HuH-7 (cell line): ENCODE data around the gene PGLYRP3.
"Not testable (repeated sequence)": the region's sequence is repeated elsewhere in the genome, so short reads cannot be mapped to it uniquely, and the experiment has no call there.

Experiments used
- DNase-seq: peaks from one replicate; pipeline ENCODE4 v3.0.0; 2011; ENCODE audit warnings: low spot score

The PGLYRP3 gene

GRCh38 chr1:153348511-153349362 is 36.0 kb upstream of the PGLYRP3 start, which contains the start of gene PGLYRP4:
Gene PGLYRP4 (minus strand): TSS chr1:153348841. CDS start chr1:153347932, 909 bp downstream.
- no peak for DNase-seq

- no peak for DNase-seq
Observed at GRCh38 chr1:153347856-153348255, 35.1 kb upstream of the PGLYRP3 start.

- not testable (repeated sequence) for DNase-seq
Observed at GRCh38 chr1:153347049-153347448, 34.3 kb upstream of the PGLYRP3 start.

- DNase-seq = no peak
Observed at GRCh38 chr1:153346077-153346723, 33.4 kb upstream of the PGLYRP3 start.

GRCh38 chr1:153345187-153346076 is 32.7 kb upstream of the PGLYRP3 start:
- DNase-seq = no peak

GRCh38 chr1:153344718-153345025 is 31.9 kb upstream of the PGLYRP3 start:
- DNase-seq = no peak

- DNase-seq = no peak
Observed at GRCh38 chr1:153343811-153344717, 31.3 kb upstream of the PGLYRP3 start.

GRCh38 chr1:153343040-153343681 is 30.4 kb upstream of the PGLYRP3 start:
- DNase-seq = no peak

GRCh38 chr1:153342178-153342577 is 29.4 kb upstream of the PGLYRP3 start:
- DNase-seq = no peak

GRCh38 chr1:153341431-153341934 is 28.7 kb upstream of the PGLYRP3 start:
- no peak for DNase-seq

- DNase-seq = no peak
Observed at GRCh38 chr1:153340356-153340755, 27.6 kb upstream of the PGLYRP3 start.

GRCh38 chr1:153339802-153340201 is 27.1 kb upstream of the PGLYRP3 start:
- no peak for DNase-seq

GRCh38 chr1:153337980-153338853 is 25.5 kb upstream of the PGLYRP3 start:
- DNase-seq = no peak

- DNase-seq = no peak
Observed at GRCh38 chr1:153336650-153337049, 23.9 kb upstream of the PGLYRP3 start.

GRCh38 chr1:153333902-153334301 is 21.1 kb upstream of the PGLYRP3 start:
- no peak for DNase-seq

- no peak for DNase-seq
Observed at GRCh38 chr1:153324912-153325311, 12.2 kb upstream of the PGLYRP3 start.

GRCh38 chr1:153322568-153322967 is 9.8 kb upstream of the PGLYRP3 start:
- DNase-seq = no peak

GRCh38 chr1:153318145-153318544 is 5.4 kb upstream of the PGLYRP3 start:
- DNase-seq = not testable (repeated sequence)

- not testable (repeated sequence) for DNase-seq
Observed at GRCh38 chr1:153316013-153316412, 3.3 kb upstream of the PGLYRP3 start.

- DNase-seq = not testable (repeated sequence)
Observed at GRCh38 chr1:153314388-153314787, 1.6 kb upstream of the PGLYRP3 start.
